DMS153 treated with DMSO at 0.1 percent for 48 hours (cell line): ENCODE results near the gene INPP5A.

Source experiments
- DNase-seq: peaks from one replicate; lab custom pipeline; 2025; ENCODE audit not compliant: unreplicated experiment; lab: John Stamatoyannopoulos, UW

INPP5A gene

DNA sequence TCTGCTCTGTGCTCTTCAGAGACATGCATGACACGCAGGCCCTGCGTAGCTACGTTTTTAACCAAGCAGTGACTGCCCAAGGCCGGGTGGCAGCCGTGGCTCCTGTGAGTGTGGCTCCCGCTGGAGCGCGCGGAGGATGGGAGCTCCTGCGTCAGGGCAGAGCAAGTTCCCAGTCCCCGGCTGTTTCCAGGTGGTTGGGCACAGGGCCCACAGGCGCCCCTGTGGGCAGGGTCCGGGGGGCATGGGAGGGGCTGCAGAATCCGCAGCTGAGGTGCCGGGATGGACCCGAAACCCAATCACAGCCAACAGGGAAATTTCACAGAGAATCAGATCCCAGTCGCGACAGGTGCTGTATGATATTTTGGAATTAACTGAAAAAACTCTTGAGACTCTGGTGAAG is 238.6 kb downstream of the INPP5A start:
- no peak for DNase-seq

DNA sequence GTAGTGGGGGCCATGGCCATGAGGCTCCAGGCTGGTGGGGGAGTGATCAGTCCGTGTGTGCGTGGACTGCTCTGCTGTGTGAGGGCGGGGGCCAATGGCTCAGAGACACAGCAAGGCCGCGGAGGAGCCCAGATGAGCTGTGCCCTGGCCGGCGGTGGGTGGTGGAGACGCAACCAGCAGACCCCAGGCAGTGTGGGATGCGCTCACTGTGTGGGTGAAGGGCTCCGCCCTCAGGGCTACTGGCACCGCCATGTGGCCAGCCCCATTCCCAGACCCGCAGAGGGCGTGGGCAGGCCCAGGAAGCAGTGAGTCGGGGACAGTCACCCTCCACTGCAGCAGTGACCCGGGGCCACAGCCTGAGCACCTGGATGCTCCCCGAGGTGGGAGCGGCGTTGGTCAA is 239.2 kb downstream of the INPP5A start:
- no peak for DNase-seq

DNA sequence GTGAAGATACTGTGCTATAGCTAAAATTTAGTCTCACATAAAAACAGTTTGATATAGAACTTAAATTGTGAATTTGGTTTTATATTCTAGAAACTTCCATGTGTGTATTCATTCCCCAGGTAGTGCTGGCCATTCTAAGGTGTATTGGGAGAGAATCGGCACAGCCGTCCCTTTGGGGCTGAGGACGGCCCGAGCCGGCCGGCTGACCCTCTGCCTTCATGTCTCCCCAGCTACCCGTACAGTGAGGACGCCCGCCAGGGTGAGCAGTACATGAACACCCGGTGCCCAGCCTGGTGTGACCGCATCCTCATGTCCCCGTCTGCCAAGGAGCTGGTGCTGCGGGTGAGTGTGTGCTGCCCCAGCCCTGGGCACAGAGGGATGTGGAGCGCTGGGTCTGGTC is 239.9 kb downstream of the INPP5A start:
- no peak for DNase-seq

- DNase-seq, result no peak
Measured at GRCh38 chr10:132779549-132780294, 242.1 kb downstream of the INPP5A start.

GRCh38 chr10:132780356-132780755 is 242.8 kb downstream of the INPP5A start:
- DNase-seq, result no peak

GRCh38 chr10:132781556-132781955 is 244.0 kb downstream of the INPP5A start:
- no peak for DNase-seq

GRCh38 chr10:132783165-132783939 is 245.8 kb downstream of the INPP5A start:
- no peak for DNase-seq

- no peak for DNase-seq
Measured at GRCh38 chr10:132783940-132784865, 246.6 kb downstream of the INPP5A start.

DNA sequence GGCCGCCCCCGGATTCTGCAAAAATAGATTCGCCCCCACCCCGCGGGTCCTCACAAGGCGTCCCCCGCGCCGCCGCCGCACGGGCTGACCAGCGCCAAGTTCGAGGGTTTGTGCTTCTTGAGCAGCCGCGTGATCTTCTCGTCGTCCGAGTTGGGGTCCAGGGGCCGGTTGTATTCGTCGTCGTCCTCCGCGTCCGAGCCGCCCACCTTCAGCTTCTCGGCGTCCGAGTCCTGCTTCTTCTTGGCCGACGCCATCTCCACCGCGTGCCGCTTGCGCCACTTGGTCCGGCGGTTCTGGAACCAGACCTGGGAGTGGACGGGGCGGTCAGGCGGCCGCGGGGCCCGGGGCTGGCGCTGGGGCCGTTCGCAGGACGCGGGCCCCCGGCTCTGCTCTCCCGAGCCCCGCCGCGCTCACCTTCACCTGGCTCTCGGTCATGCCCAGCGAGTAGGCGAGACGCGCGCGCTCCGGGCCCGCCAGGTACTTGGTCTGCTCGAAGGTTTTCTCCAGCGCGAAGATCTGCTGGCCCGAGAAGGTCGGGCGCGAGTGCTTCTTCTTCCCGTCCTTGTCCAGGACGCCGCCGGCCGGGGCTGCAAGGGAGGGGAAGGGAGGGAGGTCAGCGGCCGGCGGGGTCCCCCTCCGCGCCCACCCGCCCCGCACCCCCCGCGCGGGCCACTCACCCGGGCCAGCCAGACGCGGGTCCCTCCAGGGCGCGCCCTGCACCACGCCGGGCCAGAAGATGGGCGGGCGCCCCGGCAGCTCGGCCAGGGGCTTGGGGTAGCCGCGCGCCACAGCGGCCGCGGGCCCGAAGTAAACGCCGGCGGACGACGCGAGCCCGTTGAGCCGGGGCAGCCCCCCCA is 247.5 kb downstream of the INPP5A start:
- DNase-seq, result no peak

DNA sequence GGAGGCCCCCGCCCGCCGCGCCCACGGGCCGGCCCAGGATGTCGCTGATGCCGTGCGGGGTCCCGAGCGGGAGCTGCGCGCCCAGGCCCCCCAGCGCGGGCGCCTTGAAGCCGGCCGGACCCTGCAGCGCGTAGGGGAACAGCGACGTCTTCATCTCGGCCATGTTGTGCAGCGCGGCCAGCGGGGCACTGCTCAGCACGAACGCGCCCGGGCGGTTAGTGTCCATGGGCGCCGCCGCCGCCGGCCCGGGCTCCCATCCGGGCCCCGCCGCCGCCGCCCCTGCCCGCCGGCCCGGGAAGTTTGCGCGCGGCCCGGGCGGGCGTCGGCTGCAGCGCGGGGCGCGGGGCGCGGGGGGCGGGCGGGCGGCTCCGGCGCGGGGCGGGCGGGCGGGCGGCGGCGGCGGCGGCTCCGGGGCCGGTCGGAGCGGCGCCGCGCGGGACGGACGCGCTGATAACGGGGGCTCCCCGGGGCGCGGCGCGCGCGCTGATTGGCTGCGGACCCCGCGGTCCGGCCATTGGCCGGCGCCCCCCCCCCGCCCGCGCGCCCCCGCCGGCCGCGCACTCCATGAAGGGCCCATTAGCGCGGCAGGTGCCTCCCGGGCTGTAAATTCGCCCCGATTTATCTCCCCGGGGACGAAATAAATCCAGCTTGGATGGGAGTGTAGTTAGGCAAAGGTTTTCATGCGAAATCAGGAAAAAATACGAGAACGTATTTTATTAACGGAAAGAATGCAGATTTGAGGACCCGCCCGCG is 248.3 kb downstream of the INPP5A start, which contains the start of gene NKX6-2:
Gene NKX6-2 (minus strand): TSS at position 425 of the 753 bp plus-strand sequence. CDS start 199 bp downstream, at position 226.
- no peak for DNase-seq

GRCh38 chr10:132786476-132786883 is 248.9 kb downstream of the INPP5A start:
- no peak for DNase-seq

DNA sequence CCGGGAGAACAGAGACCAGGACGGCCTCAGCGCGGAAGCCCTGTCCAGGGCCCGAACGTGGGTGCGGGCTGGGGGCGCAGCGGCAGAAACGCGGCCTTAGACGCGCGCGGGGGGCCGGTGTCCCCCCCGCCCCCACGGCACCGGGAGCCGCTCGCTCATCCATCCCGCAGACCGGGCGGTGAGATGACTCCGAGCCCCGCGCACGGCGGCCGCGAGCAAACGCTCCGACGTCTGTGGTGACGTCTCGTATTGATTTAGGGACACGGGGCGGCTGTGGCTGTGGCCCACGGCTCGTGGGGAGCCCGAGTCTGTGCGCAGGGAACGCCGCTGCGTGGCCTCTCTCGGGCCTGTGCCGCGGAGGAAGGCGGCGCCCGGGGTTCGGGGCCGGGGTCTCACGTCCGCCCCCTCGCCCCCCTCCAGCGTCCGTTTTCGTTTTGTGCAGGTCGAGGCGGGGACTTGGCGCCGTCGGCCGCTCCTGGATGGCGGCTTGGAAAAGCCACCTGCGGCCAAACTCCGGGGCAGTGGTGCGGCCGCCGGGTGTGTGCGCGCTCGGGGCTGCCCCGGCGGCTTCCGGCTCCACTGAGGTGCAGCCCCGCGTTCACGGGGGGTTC is 249.4 kb downstream of the INPP5A start:
- DNase-seq, result no peak

DNA sequence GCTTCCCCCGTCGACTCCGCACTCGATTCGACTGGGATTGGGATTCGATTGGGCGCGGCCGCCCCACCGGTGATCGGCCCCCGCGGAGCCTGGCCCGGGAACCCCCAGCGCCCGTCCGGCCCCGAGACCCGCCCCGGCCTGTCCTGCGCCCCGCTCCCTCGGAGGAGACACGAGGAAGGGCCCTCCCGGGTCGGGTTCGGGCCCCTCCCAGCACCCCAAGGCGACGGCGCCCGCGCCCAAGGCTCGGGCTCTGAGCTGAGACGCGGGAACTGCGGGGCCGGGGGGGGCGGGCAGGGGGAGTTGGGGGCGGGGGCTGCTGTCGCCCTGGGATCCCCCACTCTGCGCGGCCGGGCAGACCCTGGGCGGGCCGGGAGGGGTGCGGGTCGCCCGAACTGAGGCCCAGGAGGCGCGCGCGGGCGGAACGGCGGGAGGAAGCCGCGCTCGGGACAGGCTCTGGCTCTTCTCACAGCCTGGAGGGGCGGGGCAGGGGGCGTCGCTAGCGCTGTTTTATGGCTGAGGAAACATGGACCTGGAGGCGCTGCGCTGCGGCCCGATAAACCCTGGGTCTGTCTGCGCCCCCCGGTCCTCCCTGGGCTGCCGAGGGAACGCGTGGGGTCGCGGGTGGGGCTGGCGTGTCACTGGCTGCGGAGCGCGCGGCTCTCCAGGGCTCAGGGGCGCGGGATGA is 250.1 kb downstream of the INPP5A start:
- no peak for DNase-seq

DNA sequence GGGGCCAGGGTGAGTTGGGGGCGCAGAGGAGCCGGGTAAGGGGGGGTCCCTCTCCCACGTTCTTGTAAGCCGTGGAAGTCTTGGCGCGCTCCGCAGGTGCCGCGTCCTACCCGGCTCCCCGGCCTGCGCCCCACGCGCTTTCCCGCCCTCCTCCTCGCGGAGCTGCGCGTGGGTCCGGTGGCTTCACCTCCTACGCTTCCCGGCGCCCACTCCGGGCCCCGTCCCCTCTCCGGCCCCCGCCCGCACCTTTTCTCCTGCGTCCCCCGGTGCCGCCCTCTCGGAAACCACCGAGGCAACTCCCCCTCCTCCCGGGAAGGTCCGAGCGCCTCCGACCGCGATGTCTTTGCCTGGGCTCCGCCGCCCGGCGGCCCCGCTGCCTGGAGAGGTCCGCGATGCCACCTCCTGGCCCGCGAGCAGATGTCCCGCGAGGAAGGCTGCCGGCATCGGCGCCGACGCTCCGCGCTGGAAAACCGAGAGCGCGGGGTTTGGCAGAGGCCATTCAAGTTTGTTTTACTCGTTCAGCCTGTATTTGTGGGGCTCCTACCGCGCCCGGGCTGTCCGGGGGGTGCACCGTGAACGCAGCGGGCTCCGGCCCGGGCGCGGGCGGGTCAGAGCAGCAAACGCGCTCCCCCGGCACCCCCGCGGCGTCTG is 250.7 kb downstream of the INPP5A start:
- no peak for DNase-seq

- DNase-seq, result no peak
Measured at GRCh38 chr10:132788831-132789219, 251.2 kb downstream of the INPP5A start.

GRCh38 chr10:132789659-132790148 is 252.1 kb downstream of the INPP5A start:
- no peak for DNase-seq

DNA sequence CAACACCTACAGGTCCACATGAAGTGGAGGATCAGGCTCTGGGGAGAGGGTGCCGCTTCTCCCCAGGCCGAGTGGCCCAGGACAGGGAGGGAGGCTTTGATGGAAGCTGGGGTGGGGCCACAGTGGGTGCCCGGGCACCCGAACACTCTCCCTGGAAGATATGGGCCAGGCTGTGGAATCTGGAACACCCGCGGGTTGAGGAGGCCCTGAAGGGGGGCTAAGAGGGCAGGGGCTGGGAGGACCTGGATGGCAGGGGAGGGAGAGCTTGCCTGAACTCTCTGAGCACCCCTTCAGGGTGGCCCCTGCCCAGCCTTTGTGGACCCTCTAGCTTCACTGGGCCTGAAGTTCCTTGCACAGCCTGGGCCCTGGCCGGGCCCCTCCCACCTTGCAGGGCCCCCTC is 252.9 kb downstream of the INPP5A start:
- DNase-seq, result no peak
